ENCODE results near the gene ARHGAP6. TPM values are rescaled to one million over a fixed set of nuclear protein-coding genes. Genes with fewer than 3 reads are reported as not detected.

The ARHGAP6 gene
- total and polyA plus RNA-seq, 9 of the 15 experiments (the other 6 are each of a cell fraction or from before 2014, with no cell fraction given), result 12.5 to 63.6 (median 41.8) TPM

DNA sequence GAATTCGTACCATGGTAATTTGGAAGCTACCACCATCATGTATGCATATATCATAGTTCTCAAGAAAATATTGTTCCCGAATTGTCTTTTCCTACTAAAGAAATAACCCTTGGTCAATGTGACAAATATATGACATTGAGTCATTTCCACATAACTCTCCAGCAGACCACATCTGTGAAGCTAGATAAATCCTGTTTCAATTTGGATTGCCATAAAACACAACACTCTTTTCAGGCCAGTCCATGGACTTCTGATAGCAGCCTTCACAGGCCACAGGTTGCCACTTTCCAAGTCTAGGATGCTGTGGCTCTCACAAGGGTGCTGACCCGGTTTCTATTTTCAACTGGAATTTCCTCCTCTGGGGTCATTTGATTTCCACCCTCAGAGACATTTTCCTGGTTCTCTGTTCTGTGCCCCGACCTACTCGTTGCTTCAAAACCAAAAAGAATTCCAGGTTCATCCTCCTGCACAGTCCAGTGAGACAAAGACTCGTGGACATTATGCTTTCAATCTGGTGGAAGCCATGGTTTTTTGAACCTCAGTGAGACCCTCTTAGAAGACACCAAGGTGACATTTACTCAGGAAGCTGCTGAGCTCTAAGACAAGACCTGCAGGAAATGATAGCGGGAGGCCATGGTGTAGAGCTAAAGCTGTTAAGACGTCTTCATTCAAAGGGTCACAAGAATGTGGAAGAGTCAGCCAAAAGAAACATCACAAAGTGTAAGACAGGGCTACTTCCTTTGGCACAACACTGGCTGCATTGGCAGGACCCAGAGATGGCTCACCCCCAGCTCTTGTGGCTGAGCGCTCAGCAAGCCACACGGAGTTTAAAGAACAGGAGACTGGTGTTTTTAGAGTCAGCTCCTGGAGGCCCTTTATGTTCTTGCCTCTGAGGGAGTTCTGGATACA, 252.8 kb downstream of the ARHGAP6 start (continued):
- TF ChIP-seq, protein P1, sequence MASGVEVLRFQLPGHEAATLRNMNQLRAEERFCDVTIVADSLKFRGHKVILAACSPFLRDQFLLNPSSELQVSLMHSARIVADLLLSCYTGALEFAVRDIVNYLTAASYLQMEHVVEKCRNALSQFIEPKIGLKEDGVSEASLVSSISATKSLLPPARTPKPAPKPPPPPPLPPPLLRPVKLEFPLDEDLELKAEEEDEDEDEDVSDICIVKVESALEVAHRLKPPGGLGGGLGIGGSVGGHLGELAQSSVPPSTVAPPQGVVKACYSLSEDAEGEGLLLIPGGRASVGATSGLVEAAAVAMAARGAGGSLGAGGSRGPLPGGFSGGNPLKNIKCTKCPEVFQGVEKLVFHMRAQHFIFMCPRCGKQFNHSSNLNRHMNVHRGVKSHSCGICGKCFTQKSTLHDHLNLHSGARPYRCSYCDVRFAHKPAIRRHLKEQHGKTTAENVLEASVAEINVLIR (CRISPR knock-in tag; IDR thresholded peaks at IDR 0.05), result no peak
- TF ChIP-seq WHSC1 (IDR thresholded peaks at IDR 0.05; ENCODE audit: low read length), result no peak
- peak; percentile 78 for TF ChIP-seq CBFA2T3 (IDR thresholded peaks at IDR 0.05)
- TF ChIP-seq HMG20B (CRISPR knock-in tag; IDR thresholded peaks at IDR 0.05), result no peak
- peak; percentile 61; the same call in 1 of the 2 replicates for TF ChIP-seq SMARCE1 (IDR thresholded peaks at IDR 0.05)
- no peak for TF ChIP-seq SUPT5H (IDR thresholded peaks at IDR 0.05)
- no peak for TF ChIP-seq RBBP5 (IDR thresholded peaks at IDR 0.05; ENCODE audit: borderline replicate concordance, insufficient read depth, low read length, poor library complexity, severe bottlenecking)
- TF ChIP-seq RFX7 (CRISPR knock-in tag; IDR thresholded peaks at IDR 0.05), result no peak
- TF ChIP-seq EZH2 (IDR thresholded peaks at IDR 0.05; ENCODE audit: borderline replicate concordance, low read depth, low read length), result no peak
- TF ChIP-seq DMBX1 (CRISPR knock-in tag; IDR thresholded peaks at IDR 0.05; ENCODE audit: borderline replicate concordance), result no peak; the same call in 1 of the 2 replicates
- TF ChIP-seq SIRT6 (IDR thresholded peaks at IDR 0.05; ENCODE audit: low read depth, low read length), result no peak
- TF ChIP-seq POLR2A (conservative IDR thresholded peaks at IDR 0.05), result no peak
- TF ChIP-seq DPF2 (IDR thresholded peaks at IDR 0.05), result peak; percentile 72
- TF ChIP-seq, protein P2, sequence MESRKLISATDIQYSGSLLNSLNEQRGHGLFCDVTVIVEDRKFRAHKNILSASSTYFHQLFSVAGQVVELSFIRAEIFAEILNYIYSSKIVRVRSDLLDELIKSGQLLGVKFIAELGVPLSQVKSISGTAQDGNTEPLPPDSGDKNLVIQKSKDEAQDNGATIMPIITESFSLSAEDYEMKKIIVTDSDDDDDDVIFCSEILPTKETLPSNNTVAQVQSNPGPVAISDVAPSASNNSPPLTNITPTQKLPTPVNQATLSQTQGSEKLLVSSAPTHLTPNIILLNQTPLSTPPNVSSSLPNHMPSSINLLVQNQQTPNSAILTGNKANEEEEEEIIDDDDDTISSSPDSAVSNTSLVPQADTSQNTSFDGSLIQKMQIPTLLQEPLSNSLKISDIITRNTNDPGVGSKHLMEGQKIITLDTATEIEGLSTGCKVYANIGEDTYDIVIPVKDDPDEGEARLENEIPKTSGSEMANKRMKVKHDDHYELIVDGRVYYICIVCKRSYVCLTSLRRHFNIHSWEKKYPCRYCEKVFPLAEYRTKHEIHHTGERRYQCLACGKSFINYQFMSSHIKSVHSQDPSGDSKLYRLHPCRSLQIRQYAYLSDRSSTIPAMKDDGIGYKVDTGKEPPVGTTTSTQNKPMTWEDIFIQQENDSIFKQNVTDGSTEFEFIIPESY (CRISPR knock-in tag; IDR thresholded peaks at IDR 0.05), result no peak
- TF ChIP-seq, protein P3, sequence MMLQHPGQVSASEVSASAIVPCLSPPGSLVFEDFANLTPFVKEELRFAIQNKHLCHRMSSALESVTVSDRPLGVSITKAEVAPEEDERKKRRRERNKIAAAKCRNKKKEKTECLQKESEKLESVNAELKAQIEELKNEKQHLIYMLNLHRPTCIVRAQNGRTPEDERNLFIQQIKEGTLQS (IDR thresholded peaks at IDR 0.05), result peak; percentile 53; the same call in 1 of the 2 replicates
- TF ChIP-seq, protein P3 (CRISPR knock-in tag; conservative IDR thresholded peaks at IDR 0.05), result no peak
- TF ChIP-seq BCL6 (CRISPR knock-in tag; IDR thresholded peaks at IDR 0.05), result no peak
- TF ChIP-seq, protein P4, sequence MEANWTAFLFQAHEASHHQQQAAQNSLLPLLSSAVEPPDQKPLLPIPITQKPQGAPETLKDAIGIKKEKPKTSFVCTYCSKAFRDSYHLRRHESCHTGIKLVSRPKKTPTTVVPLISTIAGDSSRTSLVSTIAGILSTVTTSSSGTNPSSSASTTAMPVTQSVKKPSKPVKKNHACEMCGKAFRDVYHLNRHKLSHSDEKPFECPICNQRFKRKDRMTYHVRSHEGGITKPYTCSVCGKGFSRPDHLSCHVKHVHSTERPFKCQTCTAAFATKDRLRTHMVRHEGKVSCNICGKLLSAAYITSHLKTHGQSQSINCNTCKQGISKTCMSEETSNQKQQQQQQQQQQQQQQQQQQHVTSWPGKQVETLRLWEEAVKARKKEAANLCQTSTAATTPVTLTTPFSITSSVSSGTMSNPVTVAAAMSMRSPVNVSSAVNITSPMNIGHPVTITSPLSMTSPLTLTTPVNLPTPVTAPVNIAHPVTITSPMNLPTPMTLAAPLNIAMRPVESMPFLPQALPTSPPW (CRISPR knock-in tag; IDR thresholded peaks at IDR 0.05), result no peak
- TF ChIP-seq TAF7 (tag; IDR thresholded peaks at IDR 0.05), result no peak
- TF ChIP-seq ZC3H11A (IDR thresholded peaks at IDR 0.05; ENCODE audit: low read depth, low read length), result no peak
- TF ChIP-seq XRCC4 (IDR thresholded peaks at IDR 0.05; ENCODE audit: extremely low read depth, insufficient read depth, insufficient read length), result no peak
- TF ChIP-seq, protein P5, sequence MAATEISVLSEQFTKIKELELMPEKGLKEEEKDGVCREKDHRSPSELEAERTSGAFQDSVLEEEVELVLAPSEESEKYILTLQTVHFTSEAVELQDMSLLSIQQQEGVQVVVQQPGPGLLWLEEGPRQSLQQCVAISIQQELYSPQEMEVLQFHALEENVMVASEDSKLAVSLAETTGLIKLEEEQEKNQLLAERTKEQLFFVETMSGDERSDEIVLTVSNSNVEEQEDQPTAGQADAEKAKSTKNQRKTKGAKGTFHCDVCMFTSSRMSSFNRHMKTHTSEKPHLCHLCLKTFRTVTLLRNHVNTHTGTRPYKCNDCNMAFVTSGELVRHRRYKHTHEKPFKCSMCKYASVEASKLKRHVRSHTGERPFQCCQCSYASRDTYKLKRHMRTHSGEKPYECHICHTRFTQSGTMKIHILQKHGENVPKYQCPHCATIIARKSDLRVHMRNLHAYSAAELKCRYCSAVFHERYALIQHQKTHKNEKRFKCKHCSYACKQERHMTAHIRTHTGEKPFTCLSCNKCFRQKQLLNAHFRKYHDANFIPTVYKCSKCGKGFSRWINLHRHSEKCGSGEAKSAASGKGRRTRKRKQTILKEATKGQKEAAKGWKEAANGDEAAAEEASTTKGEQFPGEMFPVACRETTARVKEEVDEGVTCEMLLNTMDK (IDR thresholded peaks at IDR 0.05; ENCODE audit: borderline replicate concordance, insufficient read depth, low read depth, low read length, poor library complexity, severe bottlenecking), result no peak
